ENCODE results near the gene ZSWIM6. TPM values are rescaled to one million over a fixed set of nuclear protein-coding genes. Genes with fewer than 3 reads are reported as not detected.

Gene ZSWIM6
- polyA plus RNA-seq, 3 donors, result 1.7 to 33.5 (median 2.7) TPM

DNA sequence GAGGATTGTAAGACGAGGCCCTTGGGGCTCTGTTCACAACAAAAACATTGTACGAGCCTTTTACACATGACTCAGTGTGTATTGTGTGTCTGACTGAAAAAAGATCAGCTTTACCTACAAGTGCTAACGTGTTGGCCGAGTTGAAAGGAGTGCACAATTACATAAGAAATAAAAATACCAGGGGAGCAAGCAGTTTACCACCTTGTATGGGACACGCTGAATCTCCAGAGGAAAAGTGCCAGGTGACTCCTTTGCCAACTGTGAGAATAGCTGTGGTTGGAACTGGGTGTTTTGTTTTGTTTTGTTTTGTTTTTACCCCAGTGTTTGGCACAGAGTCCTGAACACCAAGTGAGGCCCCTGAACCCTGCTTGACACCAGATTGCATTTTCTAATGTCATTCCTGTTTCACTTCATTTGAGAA is 32.8 kb upstream of the ZSWIM6 start:
- Mint-ChIP-seq H3K36me3 (no peaks in the 10 kb centered on the region), H3K4me3 (no peak overlapping the region), H3K27ac (no peak overlapping the region), H3K9me3 (peaks cover 0 to 2% (median 0%) of the 10 kb centered on the region in 7 donors), H3K27me3 (ENCODE audit: low read depth in 3 of 3) (peaks cover 0 to 3% (median 1%) of the 10 kb centered on the region in 3 donors), H3K4me1 (peaks cover 30% of the 10 kb centered on the region)
- H3K36me3 ChIP-seq (replicated peaks in 1 of 2; ENCODE audit: control insufficient read depth in 1 of 2, insufficient read depth in 2 of 2, low read length in 2 of 2), result no peaks in the 10 kb centered on the region
- no peak overlapping the region for H2AFZ ChIP-seq (ENCODE audit: insufficient read depth, low read depth, low read length, poor library complexity, severe bottlenecking)
- no peaks in the 10 kb centered on the region for H3K27me3 ChIP-seq (ENCODE audit: control insufficient read depth in 2 of 2, insufficient read depth in 2 of 2, low read length in 2 of 2)
- peaks cover 9 to 22% of the 10 kb centered on the region in 2 donors for H3K4me1 ChIP-seq (ENCODE audit: control insufficient read depth in 1 of 2, insufficient read depth in 2 of 2, low read length in 2 of 2)
- no peak overlapping the region for H3K4me2 ChIP-seq (replicated peaks; ENCODE audit: extremely low read depth, low read length, poor library complexity, severe bottlenecking)
- no peak for TF ChIP-seq CTCF (IDR thresholded peaks at IDR 0.05)
- no peak overlapping the region for H3K9ac ChIP-seq (ENCODE audit: insufficient read depth, low read length, poor library complexity, severe bottlenecking)
- intact Hi-C loops (cut with micrococcal nuclease), result no loop called here
- DNase-seq, result no peak
- H3K79me2 ChIP-seq (ENCODE audit: insufficient read depth, low read length), result no peaks in the 10 kb centered on the region
- H3K9me3 ChIP-seq (replicated peaks in 1 of 2; ENCODE audit: control insufficient read depth in 1 of 2, insufficient read depth in 1 of 2, low read length in 2 of 2), result no peaks in the 10 kb centered on the region
- no CpG with 5 or more reads among the region's 5 CpGs for WGBS (ENCODE audit: insufficient coverage)
- H3K4me3 ChIP-seq (replicated peaks in 1 of 3; ENCODE audit: low read depth in 2 of 3, low read length in 3 of 3), result no peak overlapping the region
- no peaks in the 10 kb centered on the region for H4K20me1 ChIP-seq (ENCODE audit: insufficient read depth, low read length)
- no peak overlapping the region for H3K27ac ChIP-seq (ENCODE audit: low read depth in 1 of 2, low read length in 2 of 2)

- peaks cover 0 to 1% (median 0%) of the 10 kb centered on the region in 3 donors for H3K27me3 Mint-ChIP-seq (ENCODE audit: low read depth in 3 of 3)
Measured at GRCh38 chr5:61301341-61302199, 30.5 kb upstream of the ZSWIM6 start.

More at GRCh38 chr5:61301341-61302199, 30.5 kb upstream of the ZSWIM6 start:
- intact Hi-C loops (cut with micrococcal nuclease), result loop anchor here in 1 of 2 donors (10.0 kb wide), 1 partner anchor 127 kb away; no protein-coding TSS in a partner anchor
- no peaks in the 10 kb centered on the region for H3K79me2 ChIP-seq (ENCODE audit: insufficient read depth, low read length)
- H2AFZ ChIP-seq (ENCODE audit: insufficient read depth, low read depth, low read length, poor library complexity, severe bottlenecking), result peak overlapping the region; percentile 32
- Mint-ChIP-seq H3K27ac (no peak overlapping the region), H3K9me3 (peaks cover 0 to 2% (median 0%) of the 10 kb centered on the region in 7 donors), H3K4me1 (peaks cover 43% of the 10 kb centered on the region), H3K36me3 (no peaks in the 10 kb centered on the region), H3K4me3 (no peak overlapping the region)
- TF ChIP-seq CTCF (IDR thresholded peaks at IDR 0.05), result no peak
- H3K4me3 ChIP-seq (replicated peaks in 1 of 3; ENCODE audit: low read depth in 2 of 3, low read length in 3 of 3), result no peak overlapping the region
- DNase-seq, result peak in 1 of 3 donors; percentile 34
- no peak overlapping the region for H3K4me2 ChIP-seq (replicated peaks; ENCODE audit: extremely low read depth, low read length, poor library complexity, severe bottlenecking)
- no peaks in the 10 kb centered on the region for H4K20me1 ChIP-seq (ENCODE audit: insufficient read depth, low read length)
- 57% methylated on average over 9 of the region's 9 CpGs for WGBS (ENCODE audit: insufficient coverage)
- H3K9me3 ChIP-seq (replicated peaks in 1 of 2; ENCODE audit: control insufficient read depth in 1 of 2, insufficient read depth in 1 of 2, low read length in 2 of 2), result no peaks in the 10 kb centered on the region
- H3K27ac ChIP-seq (ENCODE audit: low read depth in 1 of 2, low read length in 2 of 2), result no peak overlapping the region
- H3K36me3 ChIP-seq (replicated peaks in 1 of 2; ENCODE audit: control insufficient read depth in 1 of 2, insufficient read depth in 2 of 2, low read length in 2 of 2), result no peaks in the 10 kb centered on the region
- peaks cover 13 to 33% of the 10 kb centered on the region in 2 donors for H3K4me1 ChIP-seq (ENCODE audit: control insufficient read depth in 1 of 2, insufficient read depth in 2 of 2, low read length in 2 of 2)
- H3K9ac ChIP-seq (ENCODE audit: insufficient read depth, low read length, poor library complexity, severe bottlenecking), result no peak overlapping the region
- H3K27me3 ChIP-seq (ENCODE audit: control insufficient read depth in 2 of 2, insufficient read depth in 2 of 2, low read length in 2 of 2), result no peaks in the 10 kb centered on the region
